NT2/D1 (cell line): ENCODE data around the gene MRC2.

Experiments used
- DNase-seq: peaks from one replicate; pipeline ENCODE4 v3.0.0-alpha.2; 2011; ENCODE audit warnings: low read depth, low spot score
- H3K27me3 ChIP-seq: 2 replicates; pipeline ENCODE4 v1.6.0; 2011; ENCODE audit warnings: mild to moderate bottlenecking; ENCODE audit not compliant: insufficient read length, insufficient read depth
- H3K36me3 ChIP-seq: 2 replicates; pipeline ENCODE4 v1.6.1; 2011; ENCODE audit warnings: mild to moderate bottlenecking, low read length, mixed read lengths; ENCODE audit not compliant: insufficient read depth, insufficient read length
- H3K4me1 ChIP-seq: 2 replicates; pipeline ENCODE4 v1.5.1; 2011; ENCODE audit not compliant: insufficient read depth, insufficient read length
- H3K4me3 ChIP-seq: 2 replicates; pipeline ENCODE4 v1.5.1; 2011; ENCODE audit warnings: low read depth; ENCODE audit not compliant: insufficient read length
- H3K9ac ChIP-seq: 2 replicates; pipeline ENCODE4 v1.6.0; 2011; ENCODE audit warnings: low read depth; ENCODE audit not compliant: insufficient read length
- H3K9me3 ChIP-seq: 2 replicates; pipeline ENCODE4 v1.5.1; 2011; ENCODE audit warnings: mild to moderate bottlenecking, low read length; ENCODE audit not compliant: insufficient read depth
- SUZ12 ChIP-seq: IDR thresholded peaks from 2 replicates; pipeline ENCODE4 v1.6.1; 2011; ENCODE audit not compliant: insufficient read length, insufficient read depth; ENCODE audit errors: extremely low read depth
- YY1 ChIP-seq: IDR thresholded peaks from 2 replicates; pipeline ENCODE4 v1.6.1; 2011; ENCODE audit not compliant: insufficient read length, insufficient read depth
- ZNF274 ChIP-seq: IDR thresholded peaks from 2 replicates; pipeline ENCODE4 v1.6.1; 2011; ENCODE audit warnings: mild to moderate bottlenecking, low read depth, low read length

The MRC2 gene

GRCh38 chr17:62653002-62653825 is 25.7 kb downstream of the MRC2 start:
- peaks cover 16% of the 10 kb centered on the region for H3K4me1 ChIP-seq
- H3K4me3 ChIP-seq, result peak overlapping the region; percentile 51
- peaks cover 11% of the 10 kb centered on the region for H3K36me3 ChIP-seq
- DNase-seq, result peak; percentile 66
- TF ChIP-seq SUZ12, result no peak
- TF ChIP-seq YY1, result no peak
- no peak for TF ChIP-seq ZNF274
- peaks cover 8% of the 10 kb centered on the region for H3K27me3 ChIP-seq
- peak overlapping the region; percentile 76 for H3K9ac ChIP-seq
- H3K9me3 ChIP-seq, result peaks cover 6% of the 10 kb centered on the region; the same call in 1 of the 2 replicates

- peaks cover 8% of the 10 kb centered on the region for H3K27me3 ChIP-seq
- H3K36me3 ChIP-seq, result peaks cover 19% of the 10 kb centered on the region
- H3K4me1 ChIP-seq, result peaks cover 13% of the 10 kb centered on the region
- peak overlapping the region; percentile 73 for H3K9ac ChIP-seq
- DNase-seq, result no peak
- peaks cover 6% of the 10 kb centered on the region; the same call in 1 of the 2 replicates for H3K9me3 ChIP-seq
- no peak overlapping the region for H3K4me3 ChIP-seq
- no peak for TF ChIP-seq YY1
- no peak for TF ChIP-seq ZNF274
- TF ChIP-seq SUZ12, result no peak
These were observed 26.6 kb downstream of the MRC2 start for GRCh38 chr17:62653826-62654761.

- no peak overlapping the region for H3K4me3 ChIP-seq
- peaks cover 19% of the 10 kb centered on the region for H3K36me3 ChIP-seq
- TF ChIP-seq ZNF274 (no peak), YY1 (no peak), SUZ12 (no peak)
- no peak overlapping the region for H3K9ac ChIP-seq
- H3K9me3 ChIP-seq, result peaks cover 7% of the 10 kb centered on the region; the same call in 1 of the 2 replicates
- H3K27me3 ChIP-seq, result peaks cover 8% of the 10 kb centered on the region
- DNase-seq, result no peak
- H3K4me1 ChIP-seq, result peaks cover 11% of the 10 kb centered on the region
These were observed 28.2 kb downstream of the MRC2 start for GRCh38 chr17:62655656-62656055.

- no peak overlapping the region for H3K4me3 ChIP-seq
- peaks cover 19% of the 10 kb centered on the region for H3K36me3 ChIP-seq
- peaks cover 11% of the 10 kb centered on the region for H3K4me1 ChIP-seq
- no peak for TF ChIP-seq YY1
- TF ChIP-seq SUZ12, result no peak
- no peak for TF ChIP-seq ZNF274
- no peak for DNase-seq
- H3K9ac ChIP-seq, result no peak overlapping the region
- peaks cover 11% of the 10 kb centered on the region; the same call in 1 of the 2 replicates for H3K9me3 ChIP-seq
- H3K27me3 ChIP-seq, result peaks cover 8% of the 10 kb centered on the region
These were observed 29.0 kb downstream of the MRC2 start for GRCh38 chr17:62656446-62656845.

GRCh38 chr17:62657145-62657665 is 29.7 kb downstream of the MRC2 start:
- H3K36me3 ChIP-seq, result peaks cover 19% of the 10 kb centered on the region
- no peak for DNase-seq
- TF ChIP-seq YY1 (no peak), SUZ12 (no peak), ZNF274 (no peak)
- H3K4me3 ChIP-seq, result no peak overlapping the region
- no peak overlapping the region for H3K9ac ChIP-seq
- H3K9me3 ChIP-seq, result peaks cover 11% of the 10 kb centered on the region; the same call in 1 of the 2 replicates
- peaks cover 3% of the 10 kb centered on the region for H3K27me3 ChIP-seq
- peaks cover 11% of the 10 kb centered on the region for H3K4me1 ChIP-seq

GRCh38 chr17:62657690-62658089 is 30.2 kb downstream of the MRC2 start:
- Histone ChIP-seq H3K36me3 (peaks cover 19% of the 10 kb centered on the region), H3K4me3 (no peak overlapping the region), H3K9ac (no peak overlapping the region), H3K9me3 (peaks cover 11% of the 10 kb centered on the region; the same call in 1 of the 2 replicates), H3K27me3 (no peaks in the 10 kb centered on the region), H3K4me1 (peaks cover 11% of the 10 kb centered on the region)
- no peak for DNase-seq
- no peak for TF ChIP-seq YY1
